GM21529 (cell line): Measurements from ENCODE around the gene CCDC15.
"Not testable (repeated sequence)": the region's sequence is repeated elsewhere in the genome, so short reads cannot be mapped to it uniquely, and the experiment has no call there.

ENCODE experiments used
- ATAC-seq: cut with Tn5 transposase; IDR thresholded peaks from one replicate; pipeline ENCODE4 v1.9.1; 2021; ENCODE audit not compliant: unreplicated experiment

CCDC15 gene

DNA sequence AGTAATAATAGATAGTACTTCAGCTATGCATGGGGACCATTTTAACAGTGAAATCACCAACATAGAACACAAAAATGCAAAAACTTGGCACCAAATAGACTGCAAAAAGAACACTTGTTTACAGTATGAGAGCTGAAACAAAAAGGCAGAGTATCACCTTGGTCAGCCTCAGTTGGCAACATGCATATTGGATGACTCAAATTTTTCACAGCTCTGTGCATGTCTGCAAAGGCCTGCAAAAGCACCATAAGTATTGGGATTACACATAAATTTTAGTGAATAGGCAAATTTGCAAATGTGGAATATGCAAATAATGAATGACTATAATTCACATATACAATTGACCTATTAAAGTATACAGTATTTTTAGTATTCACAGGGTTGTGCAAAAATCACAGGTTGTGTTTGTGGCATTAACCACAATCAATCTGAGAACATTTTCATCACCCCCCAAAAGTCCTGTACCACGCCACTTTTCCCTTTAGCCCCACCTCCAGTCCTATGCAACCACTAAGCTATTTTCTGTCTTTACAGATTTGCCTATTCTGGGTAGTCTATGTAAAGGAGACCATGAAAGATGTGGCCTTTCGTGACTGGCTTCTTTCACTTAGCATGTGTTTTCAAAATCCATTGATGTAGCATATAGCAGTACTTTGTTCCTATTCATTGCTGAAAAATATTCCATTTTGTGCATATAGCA, 47.2 kb downstream of the CCDC15 start:
- ATAC-seq, result no peak

DNA sequence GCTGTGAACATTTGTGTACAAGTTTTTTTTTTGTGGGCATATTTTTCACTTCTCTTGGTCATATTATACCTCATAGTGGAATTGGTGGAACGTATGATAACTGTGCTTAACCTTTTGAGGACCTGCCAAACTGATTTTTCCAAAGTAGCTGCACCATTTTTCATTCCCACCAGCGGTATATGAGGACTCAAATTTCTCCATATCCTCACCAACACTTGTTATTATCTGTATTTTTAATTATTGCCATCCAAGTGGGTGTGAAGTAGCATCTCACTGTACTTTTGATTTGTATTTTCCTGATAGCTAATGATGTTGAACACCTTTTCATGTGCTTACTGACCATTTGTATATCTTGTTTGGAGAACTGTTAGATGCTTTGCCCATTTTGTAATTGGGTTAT, 47.8 kb downstream of the CCDC15 start:
- no peak for ATAC-seq

DNA sequence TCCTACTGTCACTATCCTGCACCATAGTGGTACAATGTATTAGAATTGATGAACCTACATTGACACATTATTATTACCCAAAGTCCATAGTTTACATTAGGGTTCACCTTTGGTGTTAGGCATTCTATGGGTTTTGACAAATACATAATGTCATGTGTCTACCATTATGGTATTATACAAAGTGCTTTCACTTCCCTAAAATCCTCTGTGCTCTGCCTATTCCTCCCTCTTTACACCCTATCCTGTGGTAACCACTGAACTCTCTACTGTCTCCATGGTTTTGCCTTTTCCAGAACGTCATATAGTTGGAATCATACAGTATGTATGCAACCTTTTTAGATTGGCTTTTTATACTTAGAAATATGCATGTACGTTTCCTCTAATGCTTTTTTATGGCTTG, 51.5 kb downstream of the CCDC15 start:
- no peak for ATAC-seq

DNA sequence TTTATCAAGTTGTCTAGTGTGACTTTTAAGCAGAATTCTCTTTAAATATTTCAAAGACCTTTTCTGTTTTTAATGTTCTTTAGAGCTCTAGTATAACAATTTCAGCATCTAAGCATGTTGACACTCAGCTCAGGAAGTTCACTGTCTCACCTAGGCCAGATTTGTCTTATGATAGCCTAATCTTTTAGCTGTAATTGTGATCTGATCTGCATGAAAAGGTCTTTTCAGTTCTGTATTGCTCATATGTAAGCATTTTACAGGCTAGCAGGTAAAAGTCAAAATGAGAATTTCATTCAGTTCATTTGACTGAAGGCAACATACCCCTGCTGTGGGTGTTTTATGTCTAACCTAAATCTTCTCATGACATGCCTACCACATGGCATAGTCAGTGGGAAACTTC, 62.4 kb downstream of the CCDC15 start:
- no peak for ATAC-seq

DNA sequence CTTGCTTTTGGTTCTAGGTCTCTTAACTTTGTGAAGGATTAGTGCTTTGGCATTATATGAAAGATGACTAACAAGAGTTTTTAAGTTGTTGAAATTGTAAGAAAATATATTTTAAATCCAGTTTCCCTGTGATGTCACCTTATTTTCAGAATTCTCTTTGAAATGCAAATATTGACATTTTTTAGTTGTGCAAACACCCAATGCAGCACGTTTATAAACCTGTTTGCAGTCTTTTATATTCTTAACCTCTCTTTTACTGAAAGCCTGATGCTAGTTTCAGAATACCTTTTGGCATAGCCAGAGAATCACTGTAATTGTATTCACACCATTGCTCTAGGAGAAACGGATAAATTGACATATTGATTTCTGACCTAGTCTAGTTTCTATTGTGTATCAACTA, 66.3 kb downstream of the CCDC15 start:
- ATAC-seq, result no peak

DNA sequence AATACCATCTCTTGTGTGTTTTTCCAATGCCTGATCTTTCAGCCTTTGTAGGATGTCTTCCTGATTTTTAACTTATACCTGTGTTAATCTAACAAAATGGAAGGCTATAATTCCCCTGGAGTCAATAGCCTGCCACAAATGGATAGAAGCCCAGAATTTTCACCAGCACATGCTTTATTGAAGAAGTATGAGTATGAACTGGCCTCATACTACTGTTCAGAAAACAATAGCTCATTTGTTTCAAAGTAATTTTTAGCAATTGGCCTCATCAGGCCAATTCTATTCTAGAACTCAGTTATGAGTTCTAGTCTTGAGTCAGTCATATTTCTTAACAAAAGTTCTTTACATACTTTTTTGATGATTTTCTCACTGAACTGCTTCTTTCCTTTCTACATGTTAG, 68.5 kb downstream of the CCDC15 start:
- ATAC-seq, result no peak

DNA sequence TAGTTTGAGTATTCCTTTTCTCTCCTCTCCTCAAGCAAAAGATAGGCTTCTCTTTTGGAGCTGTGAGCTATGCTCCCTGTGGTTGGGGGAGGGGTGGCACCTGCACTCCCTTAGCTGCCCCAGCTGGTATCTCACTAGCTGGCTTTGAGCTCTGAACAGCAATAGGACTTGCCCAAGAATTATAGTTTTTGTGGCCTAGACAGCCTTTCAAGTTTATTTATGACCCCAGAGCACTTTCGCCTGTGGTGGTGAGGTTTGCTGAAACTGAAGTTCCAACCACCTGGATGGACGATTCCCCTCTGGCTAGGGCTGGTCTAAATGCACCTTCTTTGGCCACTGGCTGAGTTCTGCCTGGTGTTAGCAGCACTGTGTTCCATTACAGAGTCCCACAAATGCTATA, 72.0 kb downstream of the CCDC15 start:
- no peak for ATAC-seq

DNA sequence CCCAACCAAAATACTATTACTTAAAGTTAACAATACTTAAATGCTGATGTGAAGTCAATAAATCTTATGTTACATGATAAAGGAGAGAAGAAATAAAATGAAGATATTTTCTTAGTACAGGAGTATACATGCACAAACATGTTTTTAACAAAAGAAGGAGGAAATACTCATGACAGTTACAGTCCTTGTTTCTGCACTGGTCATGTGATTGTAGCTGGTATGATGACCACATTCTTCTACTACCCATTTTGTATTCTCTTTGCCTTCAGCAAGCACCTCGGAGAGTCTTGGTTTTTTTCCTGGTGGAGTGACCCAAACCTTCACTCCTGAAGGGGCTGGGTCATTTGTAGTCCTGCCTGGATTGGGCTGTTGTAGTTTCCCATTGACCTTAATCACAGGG, 75.4 kb downstream of the CCDC15 start:
- ATAC-seq, result not testable (repeated sequence)

DNA sequence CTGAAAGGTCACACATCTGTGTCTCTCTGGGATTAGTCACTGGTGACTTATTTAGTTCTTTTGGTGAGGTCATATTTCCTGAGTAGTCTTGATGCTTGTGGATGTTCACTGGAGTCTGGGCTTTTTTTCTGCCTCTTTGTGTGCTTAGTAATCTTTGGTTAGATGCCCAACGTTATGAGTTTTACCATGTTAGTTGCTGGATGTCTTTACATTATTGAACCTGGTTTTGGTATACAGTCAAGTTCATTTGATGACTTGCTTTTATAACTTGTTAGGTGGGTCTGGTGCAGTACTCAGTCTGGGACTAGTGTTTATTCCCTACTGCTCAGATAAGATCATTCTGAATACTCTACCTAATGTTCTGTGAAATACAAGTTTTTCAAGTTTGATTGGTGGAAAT, 82.9 kb downstream of the CCDC15 start:
- no peak for ATAC-seq

DNA sequence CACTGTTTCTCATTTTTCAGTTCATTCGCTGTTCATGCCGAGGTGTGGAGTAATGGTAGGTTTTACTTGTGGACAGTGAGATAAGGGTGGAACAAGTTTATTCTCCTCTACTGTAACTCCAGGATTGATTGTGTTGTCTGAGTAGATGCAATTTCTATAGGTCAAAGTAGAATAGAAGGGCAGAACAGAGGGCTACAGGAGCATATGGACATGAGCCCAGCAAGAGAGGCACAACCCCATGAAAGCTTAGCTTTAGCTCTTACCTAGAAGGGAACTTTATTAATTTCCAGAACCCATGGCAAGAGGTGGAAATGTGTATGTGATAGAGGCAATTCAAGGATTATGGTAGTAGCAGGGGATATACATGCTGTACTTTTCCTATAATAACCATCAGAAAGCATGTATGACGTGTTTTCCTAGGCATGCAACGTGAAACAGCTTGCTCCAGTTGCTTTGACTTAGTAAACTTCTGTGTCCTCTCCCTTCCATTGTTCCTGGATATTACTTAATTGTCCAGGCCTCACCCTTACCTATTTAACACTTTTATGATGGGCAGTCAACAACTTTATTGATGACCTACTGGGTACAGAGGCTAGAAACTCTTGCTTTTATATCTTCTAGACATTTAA, 95.3 kb downstream of the CCDC15 start:
- no peak for ATAC-seq

DNA sequence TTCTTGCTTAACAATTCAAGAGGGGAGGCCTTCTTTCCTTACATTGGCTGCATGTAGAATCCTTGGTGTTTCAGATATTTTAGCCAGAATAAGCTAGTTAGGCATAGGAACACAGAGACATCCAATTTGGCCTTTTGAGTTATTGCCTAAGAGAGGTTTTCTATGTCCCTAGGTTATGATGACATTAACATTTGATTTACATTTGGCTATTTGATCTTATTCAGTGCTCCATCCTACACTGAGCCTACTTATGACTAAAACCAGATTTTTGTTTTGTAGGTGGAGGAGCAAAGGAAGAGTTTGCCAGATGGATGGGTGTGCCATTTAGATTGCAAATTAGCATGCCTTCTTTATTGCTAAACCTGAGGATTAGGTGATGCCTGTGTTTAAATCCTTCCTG, 98.0 kb downstream of the CCDC15 start:
- ATAC-seq, result no peak

DNA sequence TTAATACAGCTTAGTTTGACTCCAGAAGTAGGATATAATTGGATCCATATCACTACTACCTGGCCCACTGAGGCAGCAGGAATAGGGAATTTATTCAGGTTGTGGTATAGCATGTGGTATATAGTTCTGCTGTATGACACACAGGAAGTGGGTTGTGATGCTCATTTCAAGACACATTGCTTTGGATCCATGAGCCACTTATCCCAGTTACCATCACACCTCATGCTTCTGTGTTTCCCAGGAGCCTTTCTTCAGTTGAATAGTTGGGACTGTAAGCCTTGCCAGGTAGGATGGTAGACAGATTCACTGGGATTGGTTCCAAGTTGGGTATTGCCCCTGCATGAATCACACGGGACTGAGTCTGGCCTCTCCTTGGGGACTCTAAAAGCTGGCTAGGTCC, 99.2 kb downstream of the CCDC15 start:
- no peak for ATAC-seq

DNA sequence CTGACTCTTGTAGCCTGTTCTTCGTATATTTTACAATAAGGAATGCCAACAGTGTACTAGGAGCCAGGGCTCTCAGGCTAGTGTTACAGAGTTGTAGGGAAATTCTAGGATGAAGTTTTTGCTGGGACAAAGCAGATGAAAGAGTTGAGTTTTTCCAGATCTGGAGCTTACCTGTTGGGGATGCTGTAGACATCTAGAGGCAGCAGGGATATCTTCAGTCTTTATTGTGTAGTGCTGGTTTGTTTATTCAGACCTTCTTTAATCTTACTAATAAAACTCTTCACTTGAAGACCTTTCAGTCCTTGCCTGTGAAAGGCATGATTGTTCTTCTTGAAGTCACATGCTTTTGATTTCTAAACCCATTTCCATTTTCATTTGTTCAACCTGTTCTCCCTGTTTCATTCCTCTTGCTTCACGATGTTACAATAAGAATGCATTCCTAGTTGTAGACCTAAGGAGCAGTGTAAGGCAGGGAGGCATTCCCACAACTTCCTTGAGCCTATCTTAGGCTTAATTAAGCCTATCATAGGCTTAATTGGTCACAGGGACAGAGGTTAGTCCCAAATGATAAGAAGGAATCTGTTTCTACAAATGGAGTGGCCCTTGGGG, 101.2 kb downstream of the CCDC15 start:
- no peak for ATAC-seq

DNA sequence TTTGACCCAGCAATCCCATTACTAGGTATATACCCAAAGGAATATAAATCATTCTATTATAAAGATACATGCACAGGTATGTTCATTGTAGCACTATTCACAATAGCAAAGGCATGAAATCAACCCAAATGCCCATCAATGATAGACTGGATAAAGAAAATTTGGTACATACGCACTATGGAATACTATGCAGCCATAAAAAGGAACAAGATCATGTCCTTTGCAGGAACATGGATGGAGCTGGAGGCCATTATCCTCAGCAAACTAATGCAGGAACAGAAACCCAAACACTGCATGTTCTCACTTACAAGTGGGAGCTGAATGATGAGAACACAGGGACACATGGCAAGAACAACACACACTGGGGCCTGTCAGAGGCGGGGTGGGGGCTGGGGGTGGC, 102.1 kb downstream of the CCDC15 start:
- not testable (repeated sequence) for ATAC-seq

DNA sequence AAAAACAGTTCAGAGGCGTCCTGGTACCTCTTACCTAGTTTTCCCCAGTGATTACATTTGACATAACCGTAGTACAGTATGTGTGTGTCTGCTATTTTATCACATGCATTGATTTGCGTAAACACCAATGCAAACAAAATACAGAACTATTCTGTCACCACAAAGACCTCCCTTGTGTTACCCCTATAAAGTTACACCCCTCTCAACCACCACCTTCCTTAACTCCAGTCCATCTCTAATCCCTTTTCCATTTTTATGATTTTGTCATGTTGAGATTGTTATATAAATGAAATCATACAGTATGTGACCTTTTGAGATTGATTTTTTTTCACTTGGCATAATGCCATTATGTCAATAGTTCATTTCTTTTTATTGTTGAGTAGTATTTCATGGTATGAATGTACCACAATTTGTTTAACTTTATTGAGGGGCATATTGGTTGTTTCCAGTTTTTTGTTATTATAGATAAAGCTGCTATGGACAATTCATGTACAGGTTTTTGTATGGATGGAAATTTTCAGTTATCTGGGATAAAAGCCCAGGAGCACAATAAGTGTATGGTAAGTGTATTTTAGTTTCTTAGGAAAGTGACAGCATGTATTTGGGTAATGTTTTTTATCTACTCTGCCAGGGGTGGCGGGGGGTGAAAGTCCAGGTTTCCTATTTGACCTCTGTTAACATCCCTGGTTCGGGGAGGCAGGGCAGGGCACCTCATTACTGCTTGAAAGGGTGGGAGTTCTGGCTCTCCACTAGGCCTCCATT, 103.1 kb downstream of the CCDC15 start:
- no peak for ATAC-seq

DNA sequence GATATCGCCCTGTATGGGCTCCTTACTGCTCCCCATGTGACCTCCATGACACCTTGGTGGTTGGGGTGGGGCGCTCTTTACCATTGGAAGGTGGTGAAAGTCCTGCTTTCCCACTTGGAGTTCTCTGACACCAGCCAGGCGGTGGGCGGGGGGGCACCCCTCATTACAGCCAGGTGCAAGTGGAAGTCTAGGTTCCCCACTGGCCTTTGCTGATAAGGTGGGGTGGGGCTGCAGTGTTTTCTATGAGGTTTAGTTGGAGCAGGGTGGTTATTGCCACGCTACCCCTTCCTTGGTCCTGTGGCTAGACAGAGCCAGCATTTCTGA, 103.7 kb downstream of the CCDC15 start:
- ATAC-seq, result no peak

DNA sequence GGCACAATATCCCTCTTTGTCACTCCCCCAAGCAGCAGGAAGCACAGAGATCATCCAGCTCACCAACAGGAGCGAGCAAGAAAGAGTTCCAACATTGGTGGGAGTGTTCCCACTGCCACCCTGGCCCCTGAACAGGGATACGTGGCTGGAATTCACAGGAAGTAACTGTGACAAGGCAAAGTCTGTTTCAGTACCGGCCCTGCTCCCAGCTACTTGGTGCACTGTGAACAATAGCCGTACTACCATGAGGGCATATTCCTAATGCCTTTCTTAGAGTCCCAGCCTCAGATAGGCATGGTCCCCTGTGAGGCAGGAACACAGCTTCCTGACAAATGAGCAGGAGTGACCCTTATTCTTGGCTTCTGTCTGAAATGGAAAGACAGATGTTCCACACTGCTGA, 107.3 kb downstream of the CCDC15 start:
- no peak for ATAC-seq

DNA sequence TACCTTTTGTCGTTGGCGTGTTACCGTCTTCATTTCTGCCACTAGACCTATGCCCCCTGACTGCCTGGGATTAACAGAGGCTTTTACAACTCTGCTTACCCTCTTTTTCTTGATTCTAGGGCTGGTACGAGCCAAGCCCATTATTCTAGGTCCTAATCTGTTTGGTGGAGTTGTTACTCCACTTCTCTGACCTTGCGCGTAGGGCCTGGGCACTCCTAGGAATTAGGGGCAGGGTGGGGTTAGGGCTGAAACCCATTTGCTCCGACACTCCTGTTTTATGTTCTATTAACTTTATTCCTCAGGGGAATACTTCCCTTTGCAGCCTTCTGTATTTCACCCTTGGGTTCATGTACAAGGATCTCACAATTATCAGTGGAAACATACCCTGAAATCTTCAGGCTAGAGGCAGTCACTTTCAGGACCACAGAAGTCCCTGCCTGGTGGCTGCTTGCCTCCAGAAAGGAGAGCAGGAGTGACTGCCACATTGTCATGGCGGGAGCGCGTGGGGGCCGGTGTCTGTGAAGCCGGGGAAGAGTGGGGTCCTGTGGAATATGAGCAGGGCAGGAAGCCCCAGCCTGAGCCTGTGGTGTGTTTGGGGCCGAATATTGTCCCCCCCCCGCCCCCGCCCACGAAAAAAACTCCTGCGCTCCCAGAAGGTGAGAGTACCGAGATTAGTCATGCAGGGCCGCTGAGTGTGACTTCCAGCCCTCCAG, 108.4 kb downstream of the CCDC15 start:
- peak; percentile 2 for ATAC-seq

DNA sequence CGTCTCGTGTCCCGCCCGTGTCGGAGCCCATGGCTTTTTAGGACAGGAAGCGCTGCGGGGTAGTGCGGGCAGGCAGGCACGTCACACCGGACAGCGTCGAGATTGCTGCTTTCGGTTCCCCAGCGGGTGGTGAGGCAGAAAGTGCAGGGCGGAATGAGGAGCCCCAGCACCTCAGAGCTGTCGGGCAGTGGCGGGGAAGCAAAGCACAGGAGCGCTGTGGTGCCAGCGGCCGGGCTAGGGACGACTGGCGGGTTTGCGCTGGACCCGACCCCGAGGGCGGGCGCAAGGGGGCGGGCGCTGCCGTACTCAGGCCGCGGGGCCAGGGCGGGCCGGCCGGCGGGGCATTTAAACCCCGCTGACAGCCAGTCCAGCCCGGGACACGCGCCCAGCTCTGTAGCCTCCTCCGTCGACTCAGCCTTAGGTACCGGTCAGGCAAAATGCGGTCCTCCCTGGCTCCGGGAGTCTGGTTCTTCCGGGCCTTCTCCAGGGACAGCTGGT, 109.0 kb downstream of the CCDC15 start, which contains the start of gene SLC37A2:
TSS of gene SLC37A2 (plus strand) at position 375 of the 498 bp plus-strand sequence. CDS start at position 438, 63 bp downstream.
- ATAC-seq, result peak; percentile 95

DNA sequence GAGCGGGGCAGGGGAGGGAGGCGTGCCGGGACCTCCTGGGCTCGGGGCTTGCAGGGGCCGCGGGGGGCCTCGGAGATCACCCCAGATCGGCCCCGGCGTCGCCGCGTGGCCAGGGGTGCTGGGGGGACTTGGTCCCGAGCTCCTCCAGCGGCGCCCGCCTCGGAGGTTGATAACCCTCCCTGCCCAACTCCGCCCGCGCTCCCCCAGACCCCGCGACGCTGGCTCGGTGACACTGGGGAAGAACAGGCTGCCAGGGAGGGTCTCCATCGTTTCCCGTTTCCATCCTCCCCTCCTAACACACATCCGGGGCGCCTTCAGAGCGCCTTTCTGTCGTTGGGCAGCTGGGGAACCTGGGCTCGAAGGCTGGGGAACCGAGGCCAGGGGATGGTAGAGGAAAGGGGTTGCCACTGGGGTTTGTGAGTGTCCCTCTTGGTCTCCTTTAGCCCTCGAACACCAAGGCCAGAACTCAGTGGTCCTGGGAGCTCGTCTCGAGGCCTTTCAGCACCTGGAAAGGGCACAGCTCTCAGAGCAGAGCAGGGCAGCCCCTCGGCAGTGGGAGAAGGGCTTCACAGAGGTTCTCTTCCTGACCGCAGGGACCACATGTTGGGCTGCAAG, 109.5 kb downstream of the CCDC15 start:
- ATAC-seq, result peak; percentile 15

DNA sequence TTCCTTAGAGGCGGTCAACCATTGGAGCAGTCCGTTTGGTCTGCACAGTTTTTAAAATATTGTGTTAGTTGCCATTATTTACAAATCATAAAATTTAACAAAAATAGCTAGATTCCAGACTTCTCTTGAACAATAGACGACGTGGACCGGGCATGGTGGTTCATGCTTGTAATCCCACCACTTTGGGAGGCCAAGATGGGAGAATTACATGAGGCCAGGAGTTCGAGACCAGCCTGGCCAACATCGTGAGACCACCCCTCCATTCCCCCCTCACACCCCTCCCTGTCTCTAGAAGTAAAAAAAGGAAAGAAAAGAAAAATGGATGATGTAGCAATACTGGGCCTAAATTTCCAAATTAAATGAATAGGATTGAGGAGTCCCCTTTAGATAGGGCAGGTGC, 110.1 kb downstream of the CCDC15 start:
- no peak for ATAC-seq
